GM11168 (cell line): Measurements from ENCODE around the gene ARL3.
"Not testable (repeated sequence)": the region's sequence is repeated elsewhere in the genome, so short reads cannot be mapped to it uniquely, and the experiment has no call there.

Experiments used
- in situ Hi-C: fragments of 300-500 bp; cut with MboI; formaldehyde crosslinking; loops from one replicate; pipeline ENCODE4 v1.12.0; 2022; ENCODE audit warnings: low sequenced_read_pairs; ENCODE audit not compliant: unreplicated experiment

Gene ARL3

GRCh38 chr10:102675011-102675665 lies 39.1 kb downstream of the ARL3 start:
- in situ Hi-C loops = no loop called here

DNA sequence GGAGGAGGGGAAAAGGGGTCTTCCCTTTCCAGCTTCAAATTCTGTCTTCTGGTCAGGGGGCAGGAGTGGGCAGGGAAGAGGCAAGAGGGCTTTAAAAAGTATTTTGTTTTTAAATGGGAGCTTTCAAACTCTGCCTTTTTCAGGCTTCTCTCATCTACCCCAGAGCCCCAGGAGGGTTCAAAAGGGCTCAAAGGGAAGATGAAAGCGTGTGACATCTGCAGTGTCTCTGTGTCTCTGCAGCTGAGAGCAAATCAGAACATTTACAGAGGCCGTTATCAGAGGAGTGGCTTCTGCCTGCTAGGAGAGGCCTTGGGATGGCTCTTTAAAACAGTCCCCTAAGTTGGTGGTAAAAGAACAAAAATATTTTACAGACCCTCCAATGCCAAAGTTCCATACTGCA lies 39.6 kb downstream of the ARL3 start:
- in situ Hi-C loops = no loop called here

DNA sequence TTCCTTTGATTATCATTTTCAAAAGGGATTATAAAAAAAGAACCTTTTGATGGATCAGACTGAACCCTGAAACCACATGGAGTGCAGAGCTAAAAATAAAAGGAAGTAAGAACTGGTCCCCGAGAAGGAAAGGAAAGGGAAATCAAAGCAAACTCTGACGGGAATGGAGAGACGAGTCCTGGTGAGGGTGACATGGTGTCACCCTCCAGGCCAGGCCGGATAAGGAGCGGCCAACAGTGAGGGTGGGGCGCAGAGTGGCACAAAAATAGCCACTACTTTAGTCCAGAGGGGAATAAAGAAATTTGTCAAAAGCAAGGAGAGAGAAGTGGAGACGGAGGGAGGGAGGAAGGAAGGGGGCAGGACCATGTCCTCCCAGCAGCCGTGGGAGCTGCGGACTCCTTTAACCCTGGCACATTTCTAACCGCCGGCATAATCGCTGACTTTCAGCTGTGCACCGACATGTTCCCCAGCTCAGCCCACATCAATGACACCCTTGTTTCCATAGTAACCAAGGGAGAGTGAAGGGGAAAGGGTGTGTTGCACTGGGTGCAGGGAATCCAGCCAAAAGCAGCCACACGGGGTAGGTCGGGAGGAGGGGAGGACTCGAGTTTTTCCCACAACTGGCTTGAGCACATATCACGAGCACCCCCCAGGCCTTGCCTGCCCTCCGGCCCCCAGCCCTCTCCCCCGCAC lies 40.2 kb downstream of the ARL3 start:
- in situ Hi-C loops = no loop called here

DNA sequence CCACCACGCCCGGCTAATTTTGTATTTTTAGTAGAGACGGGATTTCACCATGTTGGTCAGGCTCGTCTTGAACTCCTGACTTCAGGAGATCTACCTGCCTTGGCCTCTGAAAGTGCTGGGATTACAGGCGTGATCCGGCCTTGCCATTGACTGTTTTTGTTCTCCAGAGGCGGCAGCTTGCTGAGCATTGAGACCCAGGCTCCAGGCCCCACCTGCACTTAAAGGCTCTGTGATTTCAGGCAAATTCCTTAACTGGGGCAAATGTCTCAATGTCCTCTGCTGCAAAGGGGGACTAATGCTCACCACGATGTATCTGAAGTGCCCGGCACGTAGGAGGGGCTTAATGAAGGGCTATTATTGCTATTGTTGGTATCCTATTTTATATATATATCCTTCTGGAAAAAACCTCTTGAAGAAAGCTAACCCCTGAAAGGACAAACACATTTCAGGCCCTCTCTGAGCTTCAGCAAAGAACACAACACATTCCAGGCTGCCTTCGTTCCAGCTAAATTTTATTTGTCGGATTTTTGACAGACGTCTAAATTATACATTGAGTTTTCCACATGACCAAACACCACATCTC lies 40.9 kb downstream of the ARL3 start:
- in situ Hi-C loops = no loop called here

- in situ Hi-C loops = no loop called here
Observed at GRCh38 chr10:102670871-102671434, 43.2 kb downstream of the ARL3 start.

DNA sequence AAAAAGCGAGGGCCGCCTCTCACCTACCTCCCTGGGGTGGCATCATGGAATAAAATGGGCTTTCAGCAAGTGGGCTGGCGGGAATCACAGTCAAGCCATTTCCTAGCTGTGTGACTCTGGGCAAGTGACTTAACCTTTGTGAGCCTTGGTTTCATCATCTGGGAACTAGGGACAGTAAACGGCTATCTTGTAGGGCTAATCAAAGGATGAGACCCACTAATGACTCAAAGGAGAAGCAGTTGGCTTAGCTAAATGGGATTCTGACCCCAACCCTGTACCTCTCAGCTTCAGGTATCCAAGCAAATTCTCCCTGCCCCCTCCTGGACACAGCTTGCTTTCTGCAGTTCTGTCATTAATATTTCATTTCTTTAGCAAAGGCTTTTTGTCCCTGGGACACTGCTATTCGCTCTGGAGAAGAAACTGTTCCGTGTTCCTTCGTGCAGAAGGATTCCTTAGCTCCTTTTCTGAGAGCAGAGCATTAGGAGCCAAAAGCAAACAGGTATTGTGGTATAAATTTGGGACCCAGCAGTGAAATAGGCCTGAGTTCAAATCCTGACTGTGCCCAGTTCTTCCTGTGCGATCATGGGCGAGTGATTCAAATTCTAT lies 44.0 kb downstream of the ARL3 start:
- in situ Hi-C loops = no loop called here

- in situ Hi-C loops = no loop called here
Observed at GRCh38 chr10:102669206-102670064, 44.8 kb downstream of the ARL3 start.

DNA sequence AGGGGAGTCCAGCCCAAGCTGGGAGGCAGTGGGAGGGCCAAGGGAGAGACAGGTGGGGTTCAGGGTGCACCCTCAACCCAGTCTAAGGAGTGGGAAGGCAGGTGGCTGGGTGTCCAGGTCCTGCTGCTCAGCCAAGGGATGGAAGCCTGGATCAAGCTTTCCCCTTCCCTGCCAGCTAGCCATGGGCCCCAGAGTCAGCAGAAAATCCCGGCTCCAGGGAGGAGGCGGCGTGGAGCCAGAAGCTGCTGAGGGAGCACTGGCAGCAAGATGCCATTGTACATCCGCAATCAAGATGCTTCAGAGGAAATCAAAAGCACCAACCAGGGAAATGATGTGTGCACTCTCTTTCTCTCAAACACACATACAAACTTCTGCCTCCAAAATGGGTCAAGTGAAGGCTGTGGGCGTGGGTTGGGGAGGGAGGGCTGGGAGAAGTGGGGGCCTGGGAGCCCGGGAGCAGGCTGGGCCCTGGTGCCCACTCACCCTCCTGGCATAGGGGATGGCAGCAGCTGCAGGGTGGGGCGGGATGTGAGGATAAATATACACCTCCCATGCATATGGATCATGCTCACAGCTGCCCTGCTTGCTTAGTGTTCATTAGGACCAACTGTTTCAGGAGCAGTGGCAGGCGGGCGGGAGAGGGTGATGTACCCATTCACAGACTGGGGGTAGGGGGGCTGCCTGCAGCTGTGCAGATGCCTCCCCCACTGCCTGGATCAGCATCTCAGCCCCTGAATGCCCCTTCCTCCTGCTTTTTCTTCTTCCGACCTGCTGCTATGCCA lies 45.7 kb downstream of the ARL3 start:
- in situ Hi-C loops = no loop called here

DNA sequence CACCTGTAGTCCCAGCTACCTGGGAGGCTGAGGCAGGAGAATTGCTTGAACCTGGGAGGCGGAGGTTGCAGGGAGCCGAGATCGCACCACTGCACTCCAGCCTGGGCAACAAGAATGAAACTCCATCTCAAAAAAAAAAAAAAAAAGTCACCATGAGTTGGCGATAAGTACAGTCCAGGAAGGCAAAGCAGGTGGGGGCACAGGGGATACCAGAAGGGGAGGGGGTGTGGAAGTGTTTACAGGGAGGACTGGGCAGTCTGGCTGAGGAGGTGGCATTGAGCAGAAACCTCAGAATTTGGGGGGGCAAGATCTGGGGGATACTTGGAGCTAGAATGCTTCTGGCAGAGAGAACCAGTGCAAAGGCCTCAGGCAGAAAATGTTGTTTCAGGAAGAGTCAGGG lies 46.8 kb downstream of the ARL3 start:
- in situ Hi-C loops = not testable (repeated sequence)

DNA sequence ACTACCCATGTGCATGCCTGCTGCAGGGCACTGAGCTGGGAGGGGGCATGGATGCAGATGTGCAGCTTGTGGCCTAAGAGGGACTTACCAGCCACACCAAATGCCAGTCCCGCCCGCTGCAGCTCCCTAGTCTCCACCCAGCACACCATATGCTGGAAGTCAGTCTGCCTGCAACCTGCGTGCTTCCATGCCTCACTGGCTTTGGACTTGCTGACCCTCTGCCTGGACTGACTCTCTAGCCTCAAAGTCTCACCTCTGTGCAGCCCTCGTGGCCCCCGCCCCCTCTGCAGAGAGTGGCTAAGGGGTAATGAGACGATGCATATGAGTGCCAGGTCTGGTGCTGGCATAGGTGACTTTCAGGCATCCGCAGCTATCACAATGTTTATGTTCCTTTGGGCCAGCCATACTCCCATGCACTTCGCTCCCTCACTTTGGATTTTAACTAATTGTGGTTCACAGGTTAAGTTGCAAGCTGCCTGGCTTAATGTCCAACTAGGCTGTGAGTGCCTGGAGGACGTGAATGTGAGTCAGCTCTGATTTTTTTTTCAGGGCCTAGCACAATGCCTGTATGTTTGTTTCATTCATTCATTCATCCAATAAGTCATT lies 48.2 kb downstream of the ARL3 start:
- in situ Hi-C loops = no loop called here

- in situ Hi-C loops = no loop called here
Observed at GRCh38 chr10:102661658-102662028, 52.6 kb downstream of the ARL3 start.

GRCh38 chr10:102660888-102661657 lies 53.1 kb downstream of the ARL3 start:
- in situ Hi-C loops = no loop called here

DNA sequence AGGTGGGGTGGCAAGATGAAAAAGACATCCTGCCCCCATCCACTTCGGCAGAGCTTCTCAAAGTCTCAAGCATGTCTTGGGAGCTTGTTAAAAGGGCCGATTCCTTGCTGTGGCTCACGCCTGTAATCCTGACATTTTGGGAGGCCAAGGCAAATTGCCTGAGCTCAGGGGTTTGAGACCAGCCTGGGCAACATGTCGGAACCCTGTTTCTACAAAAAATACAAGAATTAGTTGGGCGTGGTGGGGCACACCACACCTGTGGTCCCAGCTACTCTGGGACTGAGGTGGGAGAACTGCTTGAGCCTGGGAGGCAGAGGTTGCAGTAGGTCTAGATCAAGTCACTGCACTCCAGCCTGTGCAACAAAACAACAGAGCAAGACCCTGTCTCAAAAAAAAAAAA lies 55.4 kb downstream of the ARL3 start:
- in situ Hi-C loops = no loop called here

GRCh38 chr10:102657984-102658724 lies 56.0 kb downstream of the ARL3 start:
- in situ Hi-C loops = no loop called here

DNA sequence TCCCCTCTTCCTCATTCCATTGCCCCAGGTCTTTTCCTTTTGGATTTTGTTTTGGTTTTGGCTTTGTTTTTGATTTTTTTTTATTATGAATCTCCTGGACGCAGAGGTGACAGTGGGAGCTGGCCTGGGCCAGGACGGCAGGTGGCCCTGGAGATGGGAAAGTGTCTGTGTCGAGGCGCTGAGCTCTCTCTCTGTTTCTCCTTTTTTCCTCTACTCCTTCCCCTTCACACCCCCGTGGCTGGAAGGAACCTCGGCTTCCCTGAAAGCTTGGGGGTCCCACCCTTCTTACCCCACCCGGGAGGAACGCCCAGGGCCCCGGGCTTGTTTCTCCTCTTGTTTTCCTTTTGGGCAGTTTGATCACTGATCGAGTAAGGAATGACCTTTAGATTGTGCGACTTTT lies 56.7 kb downstream of the ARL3 start:
- in situ Hi-C loops = no loop called here

GRCh38 chr10:102656791-102657371 lies 57.3 kb downstream of the ARL3 start:
- in situ Hi-C loops = no loop called here

GRCh38 chr10:102656026-102656425 lies 58.2 kb downstream of the ARL3 start:
- in situ Hi-C loops = no loop called here
